Measurements from ENCODE around the gene C17orf58.
"Not testable (repeated sequence)": the region's sequence is repeated elsewhere in the genome, so short reads cannot be mapped to it uniquely, and the experiment has no call there.

C17orf58 gene

DNA sequence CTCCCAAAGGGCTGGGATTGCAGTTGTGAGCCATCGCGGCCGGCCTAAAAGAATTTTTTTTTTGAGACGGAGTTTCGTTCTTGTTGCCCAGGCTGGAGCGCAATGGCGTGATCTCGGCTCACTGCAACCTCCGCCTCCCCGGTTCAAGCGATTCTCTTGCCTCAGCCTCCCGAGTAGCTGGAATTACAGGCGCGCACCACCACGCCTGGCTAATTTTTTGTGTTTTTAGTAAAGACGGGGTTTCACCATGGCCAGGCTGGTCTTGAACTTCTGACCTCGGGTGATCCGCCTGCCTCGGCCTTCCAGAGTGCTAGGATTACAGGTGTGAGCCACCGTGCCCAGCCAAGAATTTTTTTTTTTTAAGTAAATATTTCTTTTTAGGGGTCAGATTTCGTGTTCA lies 22.2 kb upstream of the C17orf58 start:
- H3K4me1 Mint-ChIP-seq (ENCODE audit: low read depth) = peaks cover 19% of the 10 kb centered on the region
- not testable (repeated sequence) for DNase-seq; H3K27me3 Mint-ChIP-seq; H3K4me3 Mint-ChIP-seq; H3K36me3 Mint-ChIP-seq (ENCODE audit: low read depth); H3K27ac Mint-ChIP-seq; H3K9me3 Mint-ChIP-seq

GRCh38 chr17:68016838-68017237 lies 20.6 kb upstream of the C17orf58 start:
- peaks cover 19% of the 10 kb centered on the region for H3K4me1 Mint-ChIP-seq (ENCODE audit: low read depth)
- no peaks in the 10 kb centered on the region for H3K9me3 Mint-ChIP-seq
- H3K36me3 Mint-ChIP-seq (ENCODE audit: low read depth) = peaks cover 3% of the 10 kb centered on the region
- no peak overlapping the region for H3K4me3 Mint-ChIP-seq
- DNase-seq = no peak
- no peak overlapping the region for H3K27ac Mint-ChIP-seq
- H3K27me3 Mint-ChIP-seq = no peaks in the 10 kb centered on the region

DNA sequence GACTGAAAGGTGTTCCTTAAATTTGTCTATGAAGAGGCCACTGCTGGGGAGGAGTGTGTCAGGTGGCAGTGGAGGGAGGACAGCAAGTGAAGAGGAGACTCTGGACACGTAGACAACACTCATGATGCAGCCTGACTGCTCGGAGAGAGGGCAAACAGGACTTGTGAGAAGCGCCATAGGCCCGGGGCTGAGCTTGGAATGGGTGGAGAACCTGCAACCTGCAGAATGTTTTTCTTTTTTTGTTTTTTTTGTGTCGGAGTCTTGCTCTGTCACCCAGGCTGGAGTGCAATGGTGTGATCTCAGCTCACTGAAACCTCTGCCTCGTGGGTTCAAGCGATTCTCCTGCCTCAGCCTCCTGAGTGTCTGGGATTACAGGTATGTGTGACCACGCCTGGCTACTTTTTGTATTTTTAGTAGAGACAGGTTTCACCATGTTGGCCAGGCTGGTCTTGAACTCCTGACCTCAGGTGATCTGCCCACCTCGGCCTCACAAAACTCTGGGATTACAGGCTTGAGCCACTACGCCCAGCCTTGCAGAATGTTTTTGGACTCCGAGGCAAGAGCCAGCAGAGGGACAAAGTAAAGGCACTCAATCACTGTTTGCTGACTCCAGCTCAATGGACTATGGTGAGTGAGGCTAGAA lies 18.9 kb upstream of the C17orf58 start:
- Mint-ChIP-seq H3K36me3 (ENCODE audit: low read depth) (peaks cover 2% of the 10 kb centered on the region), H3K4me1 (ENCODE audit: low read depth) (peaks cover 19% of the 10 kb centered on the region), H3K9me3 (no peaks in the 10 kb centered on the region), H3K27me3 (no peaks in the 10 kb centered on the region), H3K4me3 (no peak overlapping the region), H3K27ac (no peak overlapping the region)
- no peak for DNase-seq

DNA sequence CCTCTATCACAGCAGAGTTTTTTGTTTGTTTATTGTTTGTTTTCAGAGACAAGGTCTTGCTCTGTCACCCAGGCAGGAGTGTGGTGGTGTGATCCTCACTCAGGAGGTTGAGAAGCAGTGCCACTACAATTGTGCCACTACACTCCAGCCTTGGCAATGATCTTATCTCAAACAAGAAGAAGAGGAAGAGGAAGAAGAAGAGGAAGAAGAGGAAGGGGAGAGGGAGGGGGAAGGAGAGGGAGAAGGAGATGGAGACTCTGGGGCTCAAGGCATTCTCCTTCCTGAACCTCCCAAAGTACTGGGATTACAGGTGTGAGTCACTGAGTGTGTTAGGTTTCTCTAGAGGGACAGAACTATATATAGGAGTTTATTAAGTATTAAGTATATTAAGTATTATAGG lies 17.1 kb upstream of the C17orf58 start:
- Mint-ChIP-seq H3K27ac (no peak overlapping the region), H3K4me3 (no peak overlapping the region)

GRCh38 chr17:68011199-68011665 lies 15.0 kb upstream of the C17orf58 start:
- H3K4me1 Mint-ChIP-seq (ENCODE audit: low read depth) = peaks cover 5% of the 10 kb centered on the region
- peak overlapping the region; percentile 50 for H3K27ac Mint-ChIP-seq
- H3K4me3 Mint-ChIP-seq = peak overlapping the region; percentile 68
- no peaks in the 10 kb centered on the region for H3K9me3 Mint-ChIP-seq
- peak; percentile 76 for DNase-seq
- H3K27me3 Mint-ChIP-seq = no peaks in the 10 kb centered on the region
- H3K36me3 Mint-ChIP-seq (ENCODE audit: low read depth) = no peaks in the 10 kb centered on the region

More for the DNA sequence above, 17.1 kb upstream of the C17orf58 start:
- no peaks in the 10 kb centered on the region for H3K36me3 Mint-ChIP-seq (ENCODE audit: low read depth)
- no peak for DNase-seq
- H3K27me3 Mint-ChIP-seq = no peaks in the 10 kb centered on the region
- H3K9me3 Mint-ChIP-seq = no peaks in the 10 kb centered on the region
- peaks cover 11% of the 10 kb centered on the region for H3K4me1 Mint-ChIP-seq (ENCODE audit: low read depth)

- H3K9me3 Mint-ChIP-seq = no peaks in the 10 kb centered on the region
- no peak for DNase-seq
- H3K36me3 Mint-ChIP-seq (ENCODE audit: low read depth) = no peaks in the 10 kb centered on the region
- H3K4me3 Mint-ChIP-seq = no peak overlapping the region
- no peaks in the 10 kb centered on the region for H3K27me3 Mint-ChIP-seq
- peaks cover 5% of the 10 kb centered on the region for H3K4me1 Mint-ChIP-seq (ENCODE audit: low read depth)
- no peak overlapping the region for H3K27ac Mint-ChIP-seq
Measured at GRCh38 chr17:68006797-68007196, 10.5 kb upstream of the C17orf58 start.

DNA sequence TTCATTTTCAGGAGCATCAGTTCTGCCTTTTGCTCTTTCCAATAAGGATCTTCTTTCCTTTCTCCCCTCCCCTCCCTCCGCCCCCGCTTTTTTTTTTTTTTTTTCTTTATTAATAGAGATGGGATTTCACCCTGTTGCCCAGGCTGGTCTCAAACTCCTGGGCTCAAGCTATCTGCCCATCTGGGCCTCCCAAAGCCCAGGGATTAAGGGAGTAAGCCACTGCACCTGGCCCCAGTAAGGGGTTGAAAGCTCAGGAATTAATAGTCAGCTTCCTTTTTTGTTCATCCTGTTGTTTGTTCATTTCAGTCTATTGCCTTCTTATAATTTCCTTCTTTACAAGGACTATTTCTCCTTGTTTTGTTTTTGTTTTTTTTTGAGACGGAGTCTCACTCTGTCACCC lies 7.9 kb upstream of the C17orf58 start:
- H3K36me3 Mint-ChIP-seq (ENCODE audit: low read depth) = no peaks in the 10 kb centered on the region
- H3K4me3 Mint-ChIP-seq = no peak overlapping the region
- no peak overlapping the region for H3K27ac Mint-ChIP-seq
- H3K27me3 Mint-ChIP-seq = no peaks in the 10 kb centered on the region
- no peak for DNase-seq
- H3K4me1 Mint-ChIP-seq (ENCODE audit: low read depth) = no peaks in the 10 kb centered on the region
- no peaks in the 10 kb centered on the region for H3K9me3 Mint-ChIP-seq

DNA sequence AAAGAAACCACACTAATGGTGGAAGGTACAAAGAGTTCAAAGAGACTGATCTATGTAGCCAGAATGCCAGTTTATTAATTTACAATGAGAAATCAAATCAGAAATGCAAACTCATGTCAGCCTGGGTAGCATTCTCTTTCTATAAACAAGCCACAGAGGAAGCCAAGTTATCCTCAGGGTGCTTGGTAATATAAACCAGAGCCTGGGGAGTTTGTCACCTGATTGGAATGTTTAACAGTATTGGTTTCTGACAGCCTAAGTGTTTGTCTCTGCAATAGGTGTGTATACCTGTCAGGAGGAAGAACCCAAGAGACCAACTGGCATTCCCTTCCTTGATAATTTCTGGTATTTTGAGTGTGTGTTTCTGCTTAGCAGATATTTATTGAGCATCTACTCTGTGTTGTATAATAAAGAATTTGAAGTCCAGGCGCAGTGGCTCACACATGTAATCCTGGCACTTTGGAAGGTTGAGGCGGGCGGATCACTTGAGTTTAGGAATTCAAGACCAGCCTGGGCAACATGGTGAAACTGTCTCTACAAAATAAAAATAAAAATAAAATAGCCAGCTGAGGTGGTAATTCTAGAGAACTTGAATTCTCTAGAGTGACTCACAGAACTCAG lies 3.1 kb upstream of the C17orf58 start:
- Mint-ChIP-seq H3K27me3 (peaks cover 25% of the 10 kb centered on the region), H3K27ac (no peak overlapping the region), H3K36me3 (ENCODE audit: low read depth) (no peaks in the 10 kb centered on the region)

GRCh38 chr17:67998466-67998865 lies 2.2 kb upstream of the C17orf58 start:
- peaks cover 25% of the 10 kb centered on the region for H3K4me1 Mint-ChIP-seq (ENCODE audit: low read depth)
- H3K36me3 Mint-ChIP-seq (ENCODE audit: low read depth) = peaks cover 4% of the 10 kb centered on the region
- DNase-seq = no peak
- no peak overlapping the region for H3K27ac Mint-ChIP-seq
- no peak overlapping the region for H3K4me3 Mint-ChIP-seq
- H3K27me3 Mint-ChIP-seq = peaks cover 25% of the 10 kb centered on the region
- H3K9me3 Mint-ChIP-seq = no peaks in the 10 kb centered on the region

More for the DNA sequence above, 3.1 kb upstream of the C17orf58 start:
- Mint-ChIP-seq H3K4me3 (no peak overlapping the region), H3K9me3 (no peaks in the 10 kb centered on the region), H3K4me1 (ENCODE audit: low read depth) (peaks cover 23% of the 10 kb centered on the region)
- DNase-seq = no peak

- H3K4me1 Mint-ChIP-seq (ENCODE audit: low read depth) = peaks cover 39% of the 10 kb centered on the region
- peak overlapping the region; percentile 82 for H3K4me3 Mint-ChIP-seq
- H3K27ac Mint-ChIP-seq = peak overlapping the region; percentile 74
- peak; percentile 53 for DNase-seq
- no peaks in the 10 kb centered on the region for H3K9me3 Mint-ChIP-seq
- peaks cover 17% of the 10 kb centered on the region for H3K36me3 Mint-ChIP-seq (ENCODE audit: low read depth)
- H3K27me3 Mint-ChIP-seq = peaks cover 25% of the 10 kb centered on the region
Measured at GRCh38 chr17:67995570-67996263, 552 bp downstream of the C17orf58 start.

- Mint-ChIP-seq H3K27ac (peak overlapping the region; percentile 12), H3K9me3 (no peaks in the 10 kb centered on the region), H3K27me3 (peaks cover 25% of the 10 kb centered on the region), H3K4me3 (peak overlapping the region; percentile 82), H3K4me1 (ENCODE audit: low read depth) (peaks cover 39% of the 10 kb centered on the region), H3K36me3 (ENCODE audit: low read depth) (peaks cover 17% of the 10 kb centered on the region)
- DNase-seq = no peak
Measured at GRCh38 chr17:67994817-67995569, 1.3 kb downstream of the C17orf58 start.

DNA sequence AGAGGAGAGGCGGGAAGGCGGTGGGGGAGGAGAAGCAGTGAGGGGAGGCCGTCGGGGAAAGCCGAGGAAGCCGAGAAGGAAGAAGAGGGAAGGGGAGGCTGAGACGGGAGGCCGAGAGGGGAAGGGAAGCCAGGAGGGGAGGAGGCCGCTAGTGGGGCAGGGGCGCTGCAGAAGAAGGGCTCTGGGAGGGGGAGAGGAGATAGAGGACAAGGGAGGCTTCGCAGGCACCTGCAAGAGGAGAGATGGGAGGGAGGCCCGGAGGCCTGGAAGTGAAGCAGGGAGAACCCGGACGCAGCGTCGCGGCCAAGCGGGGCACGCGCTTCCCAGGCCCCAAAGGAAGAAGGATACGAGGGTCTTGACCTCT lies 2.3 kb downstream of the C17orf58 start:
- peaks cover 25% of the 10 kb centered on the region for H3K27me3 Mint-ChIP-seq
- no peaks in the 10 kb centered on the region for H3K9me3 Mint-ChIP-seq
- peaks cover 17% of the 10 kb centered on the region for H3K36me3 Mint-ChIP-seq (ENCODE audit: low read depth)
- H3K27ac Mint-ChIP-seq = peak overlapping the region; percentile 87
- peak overlapping the region; percentile 82 for H3K4me3 Mint-ChIP-seq
- no peak for DNase-seq
- H3K4me1 Mint-ChIP-seq (ENCODE audit: low read depth) = peaks cover 39% of the 10 kb centered on the region

DNA sequence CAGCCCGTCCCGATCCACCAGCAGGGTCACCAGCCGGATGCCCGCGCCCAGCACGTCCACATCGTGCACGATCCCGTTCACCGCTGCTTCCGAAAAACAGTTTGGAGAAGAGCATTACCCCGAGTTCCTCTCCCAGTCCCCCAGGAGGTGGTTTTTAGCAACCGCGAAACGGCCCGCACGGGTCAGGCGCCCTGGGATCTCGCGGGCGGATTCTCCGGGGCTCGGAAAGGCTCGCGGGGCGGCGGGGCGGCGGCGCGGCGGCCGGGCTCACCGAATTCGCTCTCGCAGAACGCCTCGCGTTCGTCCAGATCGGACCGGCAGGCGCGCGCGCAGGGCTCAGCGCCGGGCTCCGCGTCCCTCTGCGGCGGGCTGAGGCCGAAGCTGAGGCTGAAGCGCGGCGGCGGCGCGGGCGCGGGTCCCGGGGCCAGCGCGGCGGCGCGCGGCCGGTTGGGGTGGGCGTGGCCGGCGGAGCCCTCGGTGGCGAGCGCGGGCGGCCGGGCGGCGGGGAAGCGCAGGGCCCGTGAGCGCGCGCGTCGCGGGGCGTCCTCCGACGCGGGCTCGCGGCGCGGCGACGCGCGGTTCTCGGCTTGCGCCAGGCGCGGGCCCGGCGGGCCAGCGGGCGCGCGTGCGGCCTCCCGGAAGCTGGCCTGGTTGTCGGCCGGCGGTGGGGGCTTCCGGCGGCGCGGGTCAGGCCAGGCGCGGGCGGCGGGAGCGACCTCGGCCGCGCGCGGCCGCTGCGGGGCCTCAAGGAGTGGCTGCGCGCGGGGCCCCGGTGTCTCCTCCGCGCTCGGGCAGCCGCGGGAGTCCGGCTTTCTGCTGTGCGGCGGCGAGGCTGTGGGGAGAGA lies 2.9 kb downstream of the C17orf58 start:
- DNase-seq = peak; percentile 85
- peaks cover 39% of the 10 kb centered on the region for H3K4me1 Mint-ChIP-seq (ENCODE audit: low read depth)
- H3K36me3 Mint-ChIP-seq (ENCODE audit: low read depth) = peaks cover 17% of the 10 kb centered on the region
- H3K27ac Mint-ChIP-seq = peak overlapping the region; percentile 88
- no peaks in the 10 kb centered on the region for H3K9me3 Mint-ChIP-seq
- H3K4me3 Mint-ChIP-seq = peak overlapping the region; percentile 94
- peaks cover 22% of the 10 kb centered on the region for H3K27me3 Mint-ChIP-seq
